HG03460 (cell line): ENCODE measurements around the gene RAPGEF1.

Experiments
- ATAC-seq: cut with Tn5 transposase; IDR thresholded peaks from one replicate; pipeline ENCODE4 v1.9.1; 2021; ENCODE audit not compliant: unreplicated experiment

RAPGEF1 gene

DNA sequence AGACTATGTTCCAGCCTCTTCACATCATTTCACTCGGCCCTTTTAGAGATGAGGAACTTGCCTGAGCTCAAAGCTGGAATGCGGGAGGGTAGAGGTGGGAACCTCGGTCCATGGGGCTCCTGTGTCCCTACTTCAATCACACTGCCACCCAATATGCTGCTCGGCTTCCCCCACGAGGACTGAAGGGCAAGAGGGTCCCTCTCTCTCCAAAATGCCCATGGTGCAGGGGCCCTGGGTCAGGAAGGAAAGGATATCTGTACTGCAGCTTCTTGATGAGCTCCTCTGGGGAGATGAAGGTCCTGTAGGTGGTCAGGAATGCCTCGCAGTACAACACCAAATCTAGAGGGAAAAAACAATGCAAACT, 148.0 kb downstream of the RAPGEF1 start:
- ATAC-seq, result no peak

GRCh38 chr9:131590907-131591844, 148.7 kb downstream of the RAPGEF1 start:
- no peak for ATAC-seq

DNA sequence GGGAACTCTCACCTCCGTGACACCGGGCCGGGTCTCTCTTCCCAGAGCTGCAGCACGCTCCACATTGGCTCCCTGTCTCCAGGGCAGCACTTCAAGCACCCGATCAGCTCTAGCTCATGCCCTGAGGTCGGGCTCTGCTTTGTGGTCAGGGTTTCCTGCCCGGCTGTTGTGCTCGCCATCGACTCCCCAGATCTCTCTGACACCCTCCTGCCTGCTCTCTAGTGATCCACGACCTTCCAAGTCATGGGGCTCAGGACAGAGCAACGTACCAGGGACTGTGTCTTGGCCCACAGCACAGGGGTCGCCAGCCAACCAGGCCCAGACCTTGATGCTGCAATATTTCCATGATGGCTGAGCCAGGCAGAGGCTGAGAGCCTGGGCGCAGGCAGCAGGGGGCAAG, 149.4 kb downstream of the RAPGEF1 start:
- no peak for ATAC-seq

- ATAC-seq, result no peak
These were observed 149.9 kb downstream of the RAPGEF1 start for GRCh38 chr9:131589993-131590392.

GRCh38 chr9:131589124-131589711, 150.7 kb downstream of the RAPGEF1 start:
- ATAC-seq, result no peak

GRCh38 chr9:131588396-131588795, 151.5 kb downstream of the RAPGEF1 start:
- no peak for ATAC-seq

- ATAC-seq, result no peak
These were observed 152.0 kb downstream of the RAPGEF1 start for GRCh38 chr9:131587906-131588305.

GRCh38 chr9:131587331-131587730, 152.5 kb downstream of the RAPGEF1 start:
- ATAC-seq, result no peak

- no peak for ATAC-seq
These were observed 154.5 kb downstream of the RAPGEF1 start for GRCh38 chr9:131585375-131585774.

GRCh38 chr9:131584858-131585257, 155.0 kb downstream of the RAPGEF1 start:
- ATAC-seq, result no peak

- no peak for ATAC-seq
These were observed 155.9 kb downstream of the RAPGEF1 start for GRCh38 chr9:131583836-131584555.

DNA sequence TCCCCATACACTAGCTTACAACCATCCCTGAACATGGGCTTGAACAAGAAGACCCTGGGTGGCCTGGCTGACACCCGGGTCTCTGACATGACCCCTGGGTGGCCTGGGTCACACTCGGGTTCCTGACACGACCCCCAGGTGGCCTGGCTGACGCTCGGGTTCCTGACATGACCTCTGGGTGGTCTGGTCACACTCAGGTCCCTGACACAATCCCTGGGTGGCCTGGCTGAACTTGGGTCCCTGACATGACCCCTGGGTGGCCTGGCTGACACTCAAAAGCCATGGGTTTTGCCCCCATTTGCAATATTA, 156.6 kb downstream of the RAPGEF1 start:
- no peak for ATAC-seq

GRCh38 chr9:131582466-131583336, 157.2 kb downstream of the RAPGEF1 start:
- ATAC-seq, result no peak

DNA sequence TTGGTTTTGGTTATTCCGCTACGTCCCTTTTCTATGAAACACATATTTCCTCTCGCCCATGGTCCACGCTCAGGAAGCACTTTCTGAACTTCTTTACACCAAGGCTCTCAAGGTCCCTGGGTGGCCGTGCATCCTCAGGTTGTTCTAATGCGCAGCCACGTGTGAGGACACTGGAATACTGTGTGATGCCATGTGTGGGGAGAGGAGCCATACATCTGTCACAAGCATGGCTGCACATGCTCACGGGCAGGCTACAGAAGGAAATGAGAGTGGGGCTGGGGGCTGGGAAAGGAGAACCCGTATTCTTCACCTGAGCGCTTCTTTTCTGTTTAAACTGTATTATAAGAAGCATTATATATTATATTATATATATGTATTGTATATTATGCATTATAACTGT, 157.8 kb downstream of the RAPGEF1 start:
- ATAC-seq, result no peak

DNA sequence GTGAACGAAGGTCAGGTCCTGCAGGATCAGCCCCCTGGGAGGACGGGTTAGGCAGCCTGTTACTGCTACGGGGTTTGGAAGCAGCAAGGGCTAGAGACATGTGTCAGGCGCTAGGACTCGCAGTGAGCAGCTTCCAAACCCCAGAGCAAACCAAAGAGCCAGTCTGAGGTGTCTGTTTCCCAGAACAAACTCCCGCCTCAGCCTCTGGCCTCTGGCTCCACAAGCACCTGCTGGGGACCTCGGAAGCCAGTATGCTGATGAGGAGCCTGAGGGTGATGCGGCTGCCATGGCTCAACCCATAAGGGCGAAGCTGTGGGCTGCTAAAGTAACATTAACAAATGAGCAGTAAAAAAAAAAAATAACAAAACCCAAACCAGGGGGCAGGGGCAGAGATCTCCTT, 159.5 kb downstream of the RAPGEF1 start:
- no peak for ATAC-seq

DNA sequence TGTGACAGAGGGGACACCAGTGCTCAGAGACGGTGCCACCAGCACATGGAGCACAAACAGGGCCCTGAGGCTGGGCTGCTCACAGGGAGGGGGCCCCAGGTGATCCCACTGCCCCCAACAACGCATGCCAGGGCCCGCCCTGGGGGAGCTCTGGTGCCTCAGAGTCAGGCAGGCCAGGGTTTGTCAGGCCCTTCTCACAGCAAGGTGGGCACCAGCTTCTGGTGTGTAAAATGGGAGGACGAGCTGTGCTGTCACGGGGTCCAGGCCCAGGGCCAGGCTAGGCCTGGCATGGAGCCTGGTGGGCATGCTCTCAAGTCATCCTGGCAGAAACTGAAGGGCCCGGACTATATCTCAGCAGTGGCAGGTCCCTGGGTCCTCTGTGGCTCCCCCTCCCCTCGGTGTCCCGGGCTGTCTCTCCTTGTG, 160.1 kb downstream of the RAPGEF1 start:
- ATAC-seq, result no peak

DNA sequence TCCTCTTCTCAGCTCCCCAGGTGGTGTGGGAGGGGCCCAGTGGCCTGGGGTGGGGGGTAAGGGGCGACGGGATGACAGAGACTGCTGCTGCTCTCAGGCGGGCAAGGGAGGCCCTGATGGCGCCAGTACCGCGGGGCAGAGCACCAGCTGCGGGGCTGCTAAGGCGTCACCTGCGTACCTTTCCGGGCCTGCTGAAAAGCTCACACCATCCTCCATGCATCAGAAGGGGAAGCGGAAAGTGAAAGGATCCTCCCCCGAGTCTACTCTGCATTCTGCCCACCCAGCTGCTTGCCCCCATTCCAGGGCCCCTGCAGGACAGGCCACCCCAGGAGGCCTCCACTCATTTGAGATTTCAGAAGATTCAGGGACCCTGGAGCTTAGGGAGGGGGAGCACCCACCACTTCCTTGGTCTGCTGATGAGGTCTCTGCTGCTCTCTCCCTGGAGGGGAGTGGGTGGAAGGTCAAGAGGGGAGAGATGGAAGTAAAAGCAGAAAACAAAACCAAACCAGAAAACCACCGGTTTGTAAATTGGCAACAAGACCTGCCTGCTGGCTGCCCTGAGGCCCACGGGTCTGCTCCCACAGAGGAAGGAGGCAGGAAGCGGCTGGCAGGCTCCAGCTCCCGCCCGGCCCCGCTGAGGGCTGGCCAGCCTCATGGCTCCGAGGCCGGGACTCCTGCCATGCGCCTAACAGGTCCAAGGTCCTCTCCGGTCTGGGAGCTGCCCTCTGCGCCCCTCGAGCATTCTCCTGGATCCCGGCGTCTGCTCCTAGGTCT, 161.0 kb downstream of the RAPGEF1 start:
- ATAC-seq, result peak; percentile 68

GRCh38 chr9:131578021-131578420, 161.9 kb downstream of the RAPGEF1 start:
- ATAC-seq, result no peak

DNA sequence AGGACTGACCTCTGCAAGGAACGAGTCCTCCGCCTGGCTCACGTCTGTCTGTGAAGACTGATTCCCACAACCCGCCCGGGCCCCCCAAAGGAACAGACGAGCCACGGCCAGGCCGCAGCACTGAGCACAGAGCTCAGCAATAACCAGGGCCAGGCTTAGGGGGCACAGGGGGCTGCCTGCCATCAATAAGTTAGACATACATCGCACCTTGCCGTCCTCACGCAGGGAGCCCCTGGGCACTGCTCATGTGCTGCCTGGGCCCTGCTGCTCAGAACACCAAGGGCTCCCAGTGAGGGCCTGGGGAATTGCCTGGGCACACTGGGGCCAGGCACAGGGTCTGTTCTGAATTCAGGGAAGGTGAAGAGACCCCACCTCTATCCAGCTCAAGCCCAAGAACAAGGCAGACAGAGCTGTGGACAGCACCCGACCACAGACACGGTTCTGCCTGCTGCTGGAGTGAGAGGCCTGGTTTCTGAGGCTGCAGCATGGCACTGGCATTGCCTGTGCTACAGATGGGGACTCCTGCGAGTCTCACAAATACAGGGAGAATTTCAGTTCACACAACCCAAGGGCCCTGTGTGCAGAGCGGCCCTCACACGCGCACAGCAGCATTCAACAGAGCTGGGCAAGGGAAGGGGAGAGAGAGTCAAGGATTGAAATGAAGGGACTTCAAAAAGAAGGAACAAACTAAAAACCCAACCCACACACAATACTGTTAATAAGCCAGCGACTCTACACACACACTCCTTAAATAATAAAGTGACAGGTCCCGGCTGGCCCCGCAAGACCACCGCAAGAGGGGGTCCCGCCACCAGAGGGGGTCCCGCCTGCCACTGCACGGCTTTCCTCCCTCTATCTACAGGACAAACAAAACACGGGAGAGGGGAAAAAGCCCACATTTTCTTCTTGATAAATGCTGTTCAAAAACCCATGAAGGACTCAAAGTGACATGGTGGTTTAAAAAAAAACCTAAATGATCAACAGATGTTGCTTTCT, 162.6 kb downstream of the RAPGEF1 start:
- no peak for ATAC-seq
